IMR-90 (cell line): ENCODE results near the gene MRPS18A. TPM values are rescaled to one million over a fixed set of nuclear protein-coding genes. Genes with fewer than 3 reads are reported as not detected.

Experiments
- ATAC-seq: fragments of 200-7000 bp; cut with Tn5 transposase; 2 replicates; pipeline ENCODE4 v1.9.1; 2020; ENCODE audit warnings: low read depth, mild to moderate bottlenecking, moderate library complexity
- BruUV-seq: library from RNA; stranded (reverse); fragments of 400-500 nt; replicated peaks from 2 replicates; lab custom pipeline; 2021; lab: Mats Ljungman, UMichigan
- CTCF ChIA-PET: fragments of 300-600 bp; formaldehyde crosslinking; extraction: SDS; loops from one replicate; lab custom pipeline; 2021; ENCODE audit warnings: antibody characterized with exemption; lab: Yijun Ruan, JAX
- POLR2A ChIA-PET: fragments of 300-600 bp; sonication (Branson Sonifier 250); formaldehyde crosslinking; loops from one replicate; lab custom pipeline; 2022; ENCODE audit warnings: antibody characterized with exemption; ENCODE audit not compliant: unreplicated experiment; lab: Charles Lee
- DNase-seq: peaks from one replicate; pipeline ENCODE4 v3.0.0; 2013
- H2AFZ ChIP-seq: replicated peaks from 2 replicates; pipeline ENCODE3; 2013; ENCODE audit warnings: low read length, mild to moderate bottlenecking; ENCODE audit not compliant: poor library complexity
- H2AK5ac ChIP-seq: 2 replicates; pipeline ENCODE4 v1.6.1; 2013; ENCODE audit warnings: low read depth, low read length, inconsistent platforms
- H2AK9ac ChIP-seq: replicated peaks from 2 replicates; pipeline ENCODE3; 2013; ENCODE audit warnings: mild to moderate bottlenecking, low read depth, low read length, moderate library complexity; ENCODE audit not compliant: poor library complexity
- H2BK120ac ChIP-seq: 2 replicates; pipeline ENCODE4 v1.6.1; 2013; ENCODE audit warnings: low read depth, low read length, inconsistent platforms
- H2BK15ac ChIP-seq: 3 replicates; pipeline ENCODE4 v1.6.1; 2013; ENCODE audit warnings: low read depth, low read length, inconsistent platforms
- H2BK20ac ChIP-seq: 2 replicates; pipeline ENCODE4 v1.6.1; 2013; ENCODE audit warnings: low read depth, mild to moderate bottlenecking, inconsistent platforms, low read length, moderate library complexity
- H2BK5ac ChIP-seq: 2 replicates; pipeline ENCODE4 v1.6.1; 2013; ENCODE audit warnings: mild to moderate bottlenecking, low read depth, low read length, inconsistent platforms; ENCODE audit not compliant: poor library complexity, severe bottlenecking
- H3K14ac ChIP-seq: replicated peaks from 2 replicates; pipeline ENCODE4 v1.6.1; 2013; ENCODE audit warnings: low read depth, low read length, inconsistent platforms
- H3K18ac ChIP-seq: 2 replicates; pipeline ENCODE4 v1.6.1; 2013; ENCODE audit warnings: low read depth, low read length, control low read depth
- H3K23ac ChIP-seq: 2 replicates; pipeline ENCODE4 v1.6.1; 2013; ENCODE audit warnings: low read depth, low read length, inconsistent platforms
- H3K27ac ChIP-seq: 2 replicates; pipeline ENCODE4 v1.5.1; 2013; ENCODE audit warnings: mild to moderate bottlenecking, control low read depth, low read length; ENCODE audit not compliant: insufficient read depth
- H3K27me3 ChIP-seq: 2 replicates; pipeline ENCODE4 v1.6.1; 2013; ENCODE audit warnings: low read length; ENCODE audit not compliant: control insufficient read depth, insufficient read depth
- H3K36me3 ChIP-seq: 2 replicates; pipeline ENCODE4 v1.6.1; 2013; ENCODE audit warnings: low read length, mixed read lengths; ENCODE audit not compliant: control insufficient read depth, insufficient read depth
- H3K4ac ChIP-seq: 2 replicates; pipeline ENCODE4 v1.6.1; 2013; ENCODE audit warnings: low read depth, low read length, inconsistent platforms
- H3K4me1 ChIP-seq: 2 replicates; pipeline ENCODE4 v1.6.1; 2013; ENCODE audit warnings: low read length, mixed read lengths; ENCODE audit not compliant: control insufficient read depth, insufficient read depth
- H3K4me2 ChIP-seq: 2 replicates; pipeline ENCODE4 v1.6.1; 2013; ENCODE audit warnings: low read depth, mild to moderate bottlenecking, control low read depth, low read length, moderate library complexity
- H3K4me3 ChIP-seq: 2 replicates; pipeline ENCODE4 v1.5.1; 2013; ENCODE audit warnings: low read depth, mild to moderate bottlenecking, control low read depth, low read length, moderate library complexity; ENCODE audit not compliant: insufficient read depth
- H3K56ac ChIP-seq: 2 replicates; pipeline ENCODE4 v1.6.1; 2013; ENCODE audit warnings: low read length, inconsistent platforms; ENCODE audit not compliant: insufficient read depth; ENCODE audit errors: extremely low read depth
- H3K79me1 ChIP-seq, 2 experiments: 2 replicates each; pipeline ENCODE4 v1.6.1; 2013; ENCODE audit warnings: low read length in 2 of 2, inconsistent platforms in 1 of 2, low read depth in 1 of 2
- H3K9ac ChIP-seq: 2 replicates; pipeline ENCODE4 v1.6.1; 2013; ENCODE audit warnings: low read depth, low read length, control low read depth
- H3K9me1 ChIP-seq: 2 replicates; pipeline ENCODE4 v1.6.1; 2013; ENCODE audit warnings: low read length, inconsistent platforms; ENCODE audit not compliant: insufficient read depth
- H3K9me3 ChIP-seq: 2 replicates; pipeline ENCODE4 v1.6.1; 2013; ENCODE audit warnings: low read length; ENCODE audit not compliant: control insufficient read depth, insufficient read depth
- H4K20me1 ChIP-seq: 2 replicates; pipeline ENCODE4 v1.6.1; 2013; ENCODE audit warnings: low read length, inconsistent platforms; ENCODE audit not compliant: insufficient read depth
- H4K5ac ChIP-seq: 2 replicates; pipeline ENCODE4 v1.6.1; 2013; ENCODE audit warnings: mild to moderate bottlenecking, low read depth, low read length, control low read depth
- H4K8ac ChIP-seq, 2 experiments: 2 replicates each; pipeline ENCODE4 v1.6.1; 2013; ENCODE audit warnings: low read depth in 2 of 2, low read length in 2 of 2, control low read depth in 1 of 2, inconsistent platforms in 1 of 2
- H4K91ac ChIP-seq: 2 replicates; pipeline ENCODE4 v1.6.1; 2013; ENCODE audit warnings: low read depth, low read length, inconsistent platforms; ENCODE audit not compliant: insufficient read depth
- BHLHE40 ChIP-seq: fragments of 150-350 bp; IDR thresholded peaks from 2 replicates; pipeline ENCODE4 v1.6.1; 2016; ENCODE audit warnings: mild to moderate bottlenecking, low read depth, low read length
- CEBPB ChIP-seq: IDR thresholded peaks from 2 replicates; pipeline ENCODE4 v1.6.1; 2012; ENCODE audit warnings: low read depth, low read length, improper control_type of control experiment
- FOS ChIP-seq: fragments of 150-350 bp; IDR thresholded peaks from 2 replicates; pipeline ENCODE4 v1.6.1; 2016; ENCODE audit warnings: low read depth, low read length
- MAFK ChIP-seq: IDR thresholded peaks from 2 replicates; pipeline ENCODE4 v1.6.1; 2012; ENCODE audit warnings: low read depth, low read length, improper control_type of control experiment
- MAZ ChIP-seq: IDR thresholded peaks from 2 replicates; pipeline ENCODE4 v1.6.1; 2012; ENCODE audit warnings: low read depth, mild to moderate bottlenecking, low read length, improper control_type of control experiment, moderate library complexity, borderline replicate concordance
- MXI1 ChIP-seq: IDR thresholded peaks from 2 replicates; pipeline ENCODE4 v1.6.1; 2012; ENCODE audit warnings: low read depth, mild to moderate bottlenecking, low read length, moderate library complexity, borderline replicate concordance
- POLR2A ChIP-seq: IDR thresholded peaks from 2 replicates; pipeline ENCODE4 v1.6.1; 2012; ENCODE audit warnings: mild to moderate bottlenecking, low read depth, low read length
- RAD21 ChIP-seq: IDR thresholded peaks from 2 replicates; pipeline ENCODE4 v1.6.1; 2012; ENCODE audit warnings: low read length, improper control_type of control experiment
- RCOR1 ChIP-seq: IDR thresholded peaks from 2 replicates; pipeline ENCODE4 v1.6.1; 2012; ENCODE audit warnings: mild to moderate bottlenecking, low read length, improper control_type of control experiment; ENCODE audit not compliant: insufficient replicate concordance
- RFX5 ChIP-seq: IDR thresholded peaks from 2 replicates; pipeline ENCODE4 v1.8.0; 2012; ENCODE audit warnings: low read depth, mild to moderate bottlenecking, low read length, moderate library complexity
- SMC3 ChIP-seq: fragments of 150-350 bp; IDR thresholded peaks from 2 replicates; pipeline ENCODE4 v1.6.1; 2016; ENCODE audit warnings: low read depth, mild to moderate bottlenecking, antibody characterized with exemption, low read length, moderate library complexity
- WGBS, 2 experiments: methylation state at CpG; one replicate each; pipeline versions ENCODE4 v1.1.5 to v1.1.7; 2013; ENCODE audit warnings: missing lambda C conversion rate in 2 of 2; ENCODE audit not compliant: insufficient read length in 1 of 2; ENCODE audit errors: extremely low coverage in 2 of 2; 5-methylcytosine and 5-hydroxymethylcytosine counted together
- dilution Hi-C: fragments of 300-500 bp; cut with HindIII; formaldehyde crosslinking; loops from one replicate; pipeline ENCODE4 v1.14.3; 2018; ENCODE audit warnings: low sequenced_read_pairs; ENCODE audit not compliant: unreplicated experiment
- in situ Hi-C: fragments of 300-500 bp; cut with MboI; formaldehyde crosslinking; loops from 3 replicates; pipeline ENCODE4 v1.14.3; 2019; ENCODE audit warnings: low sequenced_read_pairs, inconsistent platforms, mixed read lengths
- intact Hi-C: fragments of 100-400 bp; cut with micrococcal nuclease; formaldehyde crosslinking; loops from 2 replicates; pipeline ENCODE4 v1.10.0; 2022
- polyA plus RNA-seq, 3 experiments: library from polyadenylated mRNA; depleted of rRNA; stranded (reverse); fragments of >200 nt; gene quantifications; 2 replicates each; pipeline ENCODE4 v1.2.3, GENCODE V29; 2012; ENCODE audit warnings: low replicate concordance in 1 of 3
- total RNA-seq: library from RNA; depleted of rRNA; stranded (reverse); fragments of >200 nt; gene quantifications from 2 replicates; pipeline ENCODE4 v1.2.3, GENCODE V29; 2012
- TF ChIP-seq, protein P1 (sequence below): conservative IDR thresholded peaks from 2 replicates; pipeline ENCODE4 v1.5.1; 2012; ENCODE audit warnings: mild to moderate bottlenecking, low read depth, low read length, improper control_type of control experiment

MRPS18A gene
- total and polyA plus RNA-seq, 2 of the 4 experiments (the other 2 are of a cell fraction): 47.0 to 56.6 TPM

- no peak overlapping the region for H3K4me2 ChIP-seq
- H3K9me3 ChIP-seq: no peaks in the 10 kb centered on the region
- dilution Hi-C loops (no loop called here), in situ Hi-C loops (no loop called here), intact Hi-C loops (no loop called here)
- ChIA-PET CTCF (no interaction called here), POLR2A (no interaction called here)
- H3K9me1 ChIP-seq: peaks cover 16% of the 10 kb centered on the region; the same call in 1 of the 2 replicates
- no peak overlapping the region for H4K91ac ChIP-seq
- H2BK5ac ChIP-seq: no peak overlapping the region
- no peak overlapping the region for H4K8ac ChIP-seq
- TF ChIP-seq MAFK: no peak
- TF ChIP-seq POLR2A: no peak
- TF ChIP-seq RAD21: no peak
- TF ChIP-seq, protein P1, sequence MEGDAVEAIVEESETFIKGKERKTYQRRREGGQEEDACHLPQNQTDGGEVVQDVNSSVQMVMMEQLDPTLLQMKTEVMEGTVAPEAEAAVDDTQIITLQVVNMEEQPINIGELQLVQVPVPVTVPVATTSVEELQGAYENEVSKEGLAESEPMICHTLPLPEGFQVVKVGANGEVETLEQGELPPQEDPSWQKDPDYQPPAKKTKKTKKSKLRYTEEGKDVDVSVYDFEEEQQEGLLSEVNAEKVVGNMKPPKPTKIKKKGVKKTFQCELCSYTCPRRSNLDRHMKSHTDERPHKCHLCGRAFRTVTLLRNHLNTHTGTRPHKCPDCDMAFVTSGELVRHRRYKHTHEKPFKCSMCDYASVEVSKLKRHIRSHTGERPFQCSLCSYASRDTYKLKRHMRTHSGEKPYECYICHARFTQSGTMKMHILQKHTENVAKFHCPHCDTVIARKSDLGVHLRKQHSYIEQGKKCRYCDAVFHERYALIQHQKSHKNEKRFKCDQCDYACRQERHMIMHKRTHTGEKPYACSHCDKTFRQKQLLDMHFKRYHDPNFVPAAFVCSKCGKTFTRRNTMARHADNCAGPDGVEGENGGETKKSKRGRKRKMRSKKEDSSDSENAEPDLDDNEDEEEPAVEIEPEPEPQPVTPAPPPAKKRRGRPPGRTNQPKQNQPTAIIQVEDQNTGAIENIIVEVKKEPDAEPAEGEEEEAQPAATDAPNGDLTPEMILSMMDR: no peak
- no peak for TF ChIP-seq MAZ
- TF ChIP-seq FOS: no peak
- TF ChIP-seq MXI1: no peak
- no peak for TF ChIP-seq SMC3
- TF ChIP-seq RFX5: no peak
- TF ChIP-seq RCOR1: no peak
- no peak for TF ChIP-seq CEBPB
- no peak for TF ChIP-seq BHLHE40
- no peak overlapping the region for H3K4me3 ChIP-seq
- H2BK20ac ChIP-seq: no peak overlapping the region
- no CpG with 5 or more reads among the region's 2 CpGs for WGBS, 2 experiments
- H4K20me1 ChIP-seq: no peaks in the 10 kb centered on the region
- no peak overlapping the region for H2AFZ ChIP-seq
- H3K4me1 ChIP-seq: peaks cover 2% of the 10 kb centered on the region; the same call in 1 of the 2 replicates
- no peak overlapping the region for H4K5ac ChIP-seq
- H3K56ac ChIP-seq: no peak overlapping the region
- H2AK9ac ChIP-seq: no peak overlapping the region
- H3K14ac ChIP-seq: no peak overlapping the region
- no peak overlapping the region for H3K4ac ChIP-seq
- no peak overlapping the region for H3K9ac ChIP-seq
- peaks cover 67% of the 10 kb centered on the region for H3K36me3 ChIP-seq
- DNase-seq (no peak), ATAC-seq (no peak)
- BruUV-seq: no TSS peak
- H3K79me1 ChIP-seq: peaks cover 7 to 8% of the 10 kb centered on the region in 2 experiments
- H2BK120ac ChIP-seq: no peak overlapping the region
- no peak overlapping the region for H2AK5ac ChIP-seq
- H3K23ac ChIP-seq: no peak overlapping the region
- no peak overlapping the region for H2BK15ac ChIP-seq
- no peaks in the 10 kb centered on the region for H3K27me3 ChIP-seq
- H3K18ac ChIP-seq: no peak overlapping the region
- H3K27ac ChIP-seq: no peak overlapping the region
These were observed 13.3 kb downstream of the MRPS18A start for GRCh38 chr6:43674291-43674690.
